Stimulated activated naive CD8-positive, alpha-beta T cell treated with anti-CD3 and anti-CD28 coated beads, Interleukin-15, amount 100 ng/mL, for 72 hours (primary cell): Measurements from ENCODE around the gene SLC10A7.
"Not testable (repeated sequence)": the region's sequence is repeated elsewhere in the genome, so short reads cannot be mapped to it uniquely, and the experiment has no call there.

Experiments used
- ATAC-seq: fragments of 150-1000 bp; cut with Tn5 transposase; 2 replicates; pipeline ENCODE4 v1.10.0; 2021; ENCODE audit warnings: mild to moderate bottlenecking, moderate library complexity
- DNase-seq, 2 donors: peaks; one replicate each; pipeline ENCODE4 v3.0.0; 2021 to 2022
- H3K27ac Mint-ChIP-seq, 2 donors: one replicate each; pipeline ENCODE4 v1.8.0; 2022; ENCODE audit warnings: mild to moderate bottlenecking in 2 of 2, mixed read lengths in 2 of 2, moderate library complexity in 2 of 2
- H3K27me3 Mint-ChIP-seq: one replicate; pipeline ENCODE4 v1.8.0; 2022; ENCODE audit warnings: mixed read lengths
- H3K4me1 Mint-ChIP-seq: one replicate; pipeline ENCODE4 v1.8.0; 2022; ENCODE audit warnings: mild to moderate bottlenecking, mixed read lengths
- H3K4me3 Mint-ChIP-seq, 2 donors: one replicate each; pipeline ENCODE4 v1.8.0; 2022; ENCODE audit warnings: mild to moderate bottlenecking in 2 of 2, mixed read lengths in 2 of 2, moderate library complexity in 1 of 2
- H3K9me3 Mint-ChIP-seq, 2 donors: one replicate each; pipeline ENCODE4 v1.8.0; 2022; ENCODE audit warnings: mixed read lengths in 2 of 2

The SLC10A7 gene

GRCh38 chr4:146370841-146371240, 150.9 kb downstream of the SLC10A7 start:
- ATAC-seq (no peak), DNase-seq (no peak)
- peaks cover 6% of the 10 kb centered on the region for H3K4me1 Mint-ChIP-seq
- no peak overlapping the region for H3K27ac Mint-ChIP-seq
- no peaks in the 10 kb centered on the region for H3K9me3 Mint-ChIP-seq
- H3K27me3 Mint-ChIP-seq: no peaks in the 10 kb centered on the region
- H3K4me3 Mint-ChIP-seq: no peak overlapping the region

GRCh38 chr4:146369446-146369845, 152.3 kb downstream of the SLC10A7 start:
- DNase-seq (no peak), ATAC-seq (no peak)
- no peak overlapping the region for H3K4me3 Mint-ChIP-seq

GRCh38 chr4:146368209-146368608, 153.5 kb downstream of the SLC10A7 start:
- DNase-seq: no peak
- no peak for ATAC-seq
- H3K4me3 Mint-ChIP-seq: no peak overlapping the region
- peaks cover 13 to 15% of the 10 kb centered on the region in 2 donors for H3K9me3 Mint-ChIP-seq
- H3K27ac Mint-ChIP-seq: no peak overlapping the region
- no peaks in the 10 kb centered on the region for H3K27me3 Mint-ChIP-seq
- H3K4me1 Mint-ChIP-seq: peaks cover 6% of the 10 kb centered on the region

More at GRCh38 chr4:146369446-146369845, 152.3 kb downstream of the SLC10A7 start:
- H3K27ac Mint-ChIP-seq: no peak overlapping the region
- peaks cover 6% of the 10 kb centered on the region for H3K4me1 Mint-ChIP-seq
- H3K27me3 Mint-ChIP-seq: no peaks in the 10 kb centered on the region
- H3K9me3 Mint-ChIP-seq: peaks cover under 1 to 2% of the 10 kb centered on the region in 2 donors

DNA sequence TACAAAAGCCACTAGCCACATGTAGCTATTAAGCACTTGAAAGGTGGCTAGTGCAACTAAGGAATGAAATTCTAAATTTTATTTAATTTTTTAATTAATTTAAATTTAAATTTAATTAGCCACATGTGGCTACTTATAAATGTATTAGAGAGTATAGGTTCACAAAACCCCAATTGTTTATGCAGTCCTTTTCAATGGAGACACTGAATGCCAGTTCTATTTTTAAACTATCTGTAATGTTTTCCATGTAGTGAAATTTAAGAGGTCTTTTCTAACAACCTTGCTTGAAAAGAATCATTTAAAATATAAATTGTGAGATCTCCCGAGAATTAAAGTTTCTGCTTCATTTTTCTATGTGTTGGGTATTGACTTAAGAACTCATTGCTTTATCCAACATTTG, 154.4 kb downstream of the SLC10A7 start:
- no peak overlapping the region for H3K27ac Mint-ChIP-seq
- ATAC-seq (no peak), DNase-seq (no peak)
- no peaks in the 10 kb centered on the region for H3K27me3 Mint-ChIP-seq
- H3K4me1 Mint-ChIP-seq: peaks cover 6% of the 10 kb centered on the region
- no peak overlapping the region for H3K4me3 Mint-ChIP-seq
- peaks cover 19 to 21% of the 10 kb centered on the region in 2 donors for H3K9me3 Mint-ChIP-seq

- no peak for ATAC-seq
- Mint-ChIP-seq H3K9me3 (peaks cover 19 to 21% of the 10 kb centered on the region in 2 donors), H3K4me3 (no peak overlapping the region), H3K4me1 (peaks cover 8% of the 10 kb centered on the region), H3K27me3 (no peaks in the 10 kb centered on the region), H3K27ac (no peak overlapping the region)
- DNase-seq: no peak
Measured at GRCh38 chr4:146359771-146360170, 162.0 kb downstream of the SLC10A7 start.

DNA sequence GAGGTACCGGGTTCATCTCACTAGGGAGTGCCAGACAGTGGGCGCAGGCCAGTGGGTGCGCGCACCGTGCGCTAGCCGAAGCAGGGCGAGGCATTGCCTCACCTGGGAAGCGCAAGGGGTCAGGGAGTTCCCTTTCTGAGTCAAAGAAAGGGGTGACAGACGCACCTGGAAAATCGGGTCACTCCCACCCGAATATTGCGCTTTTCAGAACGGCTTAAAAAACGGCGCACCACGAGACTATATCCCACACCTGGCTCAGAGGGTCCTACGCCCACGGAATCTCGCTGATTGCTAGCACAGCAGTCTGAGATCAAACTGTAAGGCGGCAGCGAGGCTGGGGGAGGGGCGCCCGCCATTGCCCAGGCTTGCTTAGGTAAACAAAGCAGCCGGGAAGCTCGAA, 171.6 kb downstream of the SLC10A7 start:
- not testable (repeated sequence) for ATAC-seq, H3K27me3 Mint-ChIP-seq, H3K9me3 Mint-ChIP-seq, H3K27ac Mint-ChIP-seq, DNase-seq
- Mint-ChIP-seq H3K4me1 (peaks cover 11% of the 10 kb centered on the region), H3K4me3 (peak overlapping the region in 1 of 2 donors; percentile 53)

DNA sequence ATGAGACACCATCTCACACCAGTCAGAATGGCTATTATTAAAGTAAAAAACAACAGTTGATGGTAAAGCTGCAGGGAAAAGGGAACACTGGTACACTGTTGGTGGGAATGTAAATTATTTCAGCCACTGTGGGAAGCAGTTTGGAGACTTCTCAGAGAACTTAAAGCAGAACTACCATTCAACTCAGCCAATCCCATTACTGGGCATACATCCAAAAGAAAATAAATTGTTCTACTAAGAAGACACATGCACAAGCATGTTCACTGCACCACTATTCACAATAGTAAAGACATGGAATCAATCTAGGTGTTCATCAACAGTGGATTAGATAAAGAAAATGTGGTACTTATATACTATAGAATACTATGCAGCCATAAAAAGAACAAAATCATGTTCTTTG, 172.4 kb downstream of the SLC10A7 start:
- Mint-ChIP-seq H3K4me1 (peaks cover 11% of the 10 kb centered on the region), H3K27ac (no peak overlapping the region), H3K9me3 (no peaks in the 10 kb centered on the region), H3K4me3 (peak overlapping the region in 1 of 2 donors; percentile 52), H3K27me3 (no peaks in the 10 kb centered on the region)
- DNase-seq (no peak), ATAC-seq (no peak)

DNA sequence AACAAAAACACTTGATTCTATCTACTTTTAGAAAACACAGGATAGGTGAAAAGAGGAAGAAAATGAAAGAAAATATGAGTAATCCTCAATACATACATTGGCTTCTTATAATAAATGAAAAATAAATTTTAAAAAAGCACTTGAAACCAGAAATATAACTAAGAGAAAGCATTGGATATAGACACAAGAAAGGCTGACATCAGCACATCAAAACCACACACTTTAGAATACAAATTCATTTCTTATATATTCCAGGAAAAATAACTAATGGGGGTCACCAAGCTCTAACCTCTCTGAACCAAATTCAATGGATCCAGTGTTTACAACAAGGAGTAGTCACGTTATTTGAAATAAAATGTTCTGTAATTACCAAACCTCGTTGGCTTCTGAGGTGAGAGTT, 173.9 kb downstream of the SLC10A7 start:
- no peak for ATAC-seq

GRCh38 chr4:146346276-146346675, 175.5 kb downstream of the SLC10A7 start:
- Mint-ChIP-seq H3K4me3 (no peak overlapping the region), H3K27ac (no peak overlapping the region), H3K4me1 (peaks cover 11% of the 10 kb centered on the region), H3K9me3 (no peaks in the 10 kb centered on the region), H3K27me3 (no peaks in the 10 kb centered on the region)
- ATAC-seq (no peak), DNase-seq (no peak)

More for the DNA sequence above, 173.9 kb downstream of the SLC10A7 start:
- Mint-ChIP-seq H3K27ac (no peak overlapping the region), H3K27me3 (no peaks in the 10 kb centered on the region), H3K4me1 (peaks cover 11% of the 10 kb centered on the region), H3K9me3 (no peaks in the 10 kb centered on the region), H3K4me3 (no peak overlapping the region)
- no peak for DNase-seq

GRCh38 chr4:146343776-146344175, 178.0 kb downstream of the SLC10A7 start:
- peaks cover 11% of the 10 kb centered on the region for H3K4me1 Mint-ChIP-seq
- no peak for ATAC-seq
- no peaks in the 10 kb centered on the region for H3K27me3 Mint-ChIP-seq
- no peaks in the 10 kb centered on the region for H3K9me3 Mint-ChIP-seq
- DNase-seq: no peak
- no peak overlapping the region for H3K27ac Mint-ChIP-seq
- H3K4me3 Mint-ChIP-seq: no peak overlapping the region

GRCh38 chr4:146343199-146343598, 178.5 kb downstream of the SLC10A7 start:
- ATAC-seq: peak; percentile 98
- no peak overlapping the region for H3K4me3 Mint-ChIP-seq

GRCh38 chr4:146342600-146343192, 179.0 kb downstream of the SLC10A7 start:
- Mint-ChIP-seq H3K27ac (no peak overlapping the region), H3K27me3 (no peaks in the 10 kb centered on the region), H3K9me3 (no peaks in the 10 kb centered on the region), H3K4me3 (no peak overlapping the region), H3K4me1 (peaks cover 11% of the 10 kb centered on the region)
- ATAC-seq (no peak), DNase-seq (peak; percentile 9 to 13)

More at GRCh38 chr4:146343199-146343598, 178.5 kb downstream of the SLC10A7 start:
- H3K9me3 Mint-ChIP-seq: no peaks in the 10 kb centered on the region
- no peaks in the 10 kb centered on the region for H3K27me3 Mint-ChIP-seq
- H3K27ac Mint-ChIP-seq: no peak overlapping the region
- peaks cover 11% of the 10 kb centered on the region for H3K4me1 Mint-ChIP-seq
- DNase-seq: peak in 1 of 2 donors; percentile 43

DNA sequence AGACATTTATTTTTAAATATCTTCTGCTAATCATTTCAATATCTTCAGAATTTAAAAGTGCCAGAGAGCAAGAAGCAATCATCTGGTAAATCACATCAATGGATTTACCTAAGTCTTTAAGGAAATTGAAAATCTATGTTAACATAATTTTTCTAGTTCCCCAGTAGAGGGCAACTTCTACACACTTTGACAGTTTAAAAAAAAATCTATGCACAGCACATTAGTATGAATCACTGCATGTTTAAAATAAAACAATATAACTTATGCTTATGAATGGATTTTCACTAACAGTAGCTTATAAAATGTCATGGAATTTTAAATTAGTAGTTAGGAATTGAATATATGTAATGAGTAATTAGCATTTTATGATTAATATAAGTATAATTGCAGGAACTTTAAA, 180.9 kb downstream of the SLC10A7 start:
- DNase-seq (no peak), ATAC-seq (no peak)
- Mint-ChIP-seq H3K4me3 (no peak overlapping the region), H3K27me3 (no peaks in the 10 kb centered on the region), H3K9me3 (no peaks in the 10 kb centered on the region), H3K4me1 (no peaks in the 10 kb centered on the region), H3K27ac (no peak overlapping the region)

DNA sequence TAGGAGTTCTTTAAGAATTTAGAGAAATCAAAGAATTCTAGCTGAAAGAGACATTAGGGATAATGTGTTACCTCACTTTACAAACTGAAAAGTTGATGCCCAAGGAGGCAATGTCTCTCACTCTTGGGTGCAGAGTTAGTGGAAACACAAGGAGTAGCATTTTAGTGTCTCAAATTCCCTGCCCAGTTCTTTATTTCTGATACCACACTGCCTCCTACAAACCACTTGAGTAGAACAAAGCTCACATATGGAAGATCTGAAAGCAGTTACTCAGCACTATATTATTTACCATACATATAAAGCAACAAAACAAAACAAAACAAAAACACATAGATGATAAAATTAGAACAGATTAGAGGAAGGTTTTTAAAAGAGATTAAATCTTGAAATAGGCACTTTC, 183.2 kb downstream of the SLC10A7 start:
- ATAC-seq: no peak
- no peak overlapping the region for H3K27ac Mint-ChIP-seq

GRCh38 chr4:146336410-146336807, 185.3 kb downstream of the SLC10A7 start:
- H3K4me1 Mint-ChIP-seq: no peaks in the 10 kb centered on the region
- no peak overlapping the region for H3K27ac Mint-ChIP-seq
- ATAC-seq (no peak), DNase-seq (no peak)
- no peak overlapping the region for H3K4me3 Mint-ChIP-seq
- no peaks in the 10 kb centered on the region for H3K9me3 Mint-ChIP-seq
- H3K27me3 Mint-ChIP-seq: no peaks in the 10 kb centered on the region

More for the DNA sequence above, 183.2 kb downstream of the SLC10A7 start:
- DNase-seq: no peak
- no peaks in the 10 kb centered on the region for H3K4me1 Mint-ChIP-seq
- H3K9me3 Mint-ChIP-seq: no peaks in the 10 kb centered on the region
- H3K4me3 Mint-ChIP-seq: no peak overlapping the region
- no peaks in the 10 kb centered on the region for H3K27me3 Mint-ChIP-seq

- no peak overlapping the region for H3K4me3 Mint-ChIP-seq
- no peaks in the 10 kb centered on the region for H3K4me1 Mint-ChIP-seq
- DNase-seq (no peak), ATAC-seq (no peak)
- no peaks in the 10 kb centered on the region for H3K27me3 Mint-ChIP-seq
- no peaks in the 10 kb centered on the region for H3K9me3 Mint-ChIP-seq
- no peak overlapping the region for H3K27ac Mint-ChIP-seq
Measured at GRCh38 chr4:146335763-146336409, 185.9 kb downstream of the SLC10A7 start.
